SH-SY5Y (cell line): Measurements from ENCODE around the gene XIRP2.

ENCODE experiments used
- GATA2 ChIP-seq: IDR thresholded peaks from 2 replicates; pipeline ENCODE4 v1.6.1; 2011; ENCODE audit warnings: mild to moderate bottlenecking, low read depth, low read length
- GATA3 ChIP-seq: IDR thresholded peaks from 2 replicates; pipeline ENCODE4 v1.6.1; 2011; ENCODE audit warnings: low read depth, mild to moderate bottlenecking, low read length, moderate library complexity

GRCh38 chr2:167135706-167136105 is 247.4 kb downstream of the XIRP2 start:
- TF ChIP-seq GATA2 (no peak), GATA3 (no peak)
